Right lobe of liver (tissue), 4 donors: Measurements from ENCODE around the gene CNTN3.

Experiments
- POLR2A ChIP-seq: fragments of 450-650 bp; IDR thresholded peaks from one replicate; pipeline ENCODE4 v1.6.1; 2017; ENCODE audit warnings: antibody characterized with exemption, mild to moderate bottlenecking
- TF ChIP-seq, protein P1 (sequence below), 4 donors: fragments of 200-600 bp in 3 of 4; fragments of 450-650 bp in 1 of 4; IDR thresholded peaks; one replicate each; pipeline versions ENCODE4 v1.5.1 to v1.8.0; 2016 to 2022; ENCODE audit warnings: antibody characterized with exemption in 4 of 4, mild to moderate bottlenecking in 2 of 4
- donor health status: DM: no; HTN: no; CAD: no.
- donor health status: DM: no; HTN: no; CAD: no.
- donor health status: DM: no; HTN: yes; CAD: no.

DNA sequence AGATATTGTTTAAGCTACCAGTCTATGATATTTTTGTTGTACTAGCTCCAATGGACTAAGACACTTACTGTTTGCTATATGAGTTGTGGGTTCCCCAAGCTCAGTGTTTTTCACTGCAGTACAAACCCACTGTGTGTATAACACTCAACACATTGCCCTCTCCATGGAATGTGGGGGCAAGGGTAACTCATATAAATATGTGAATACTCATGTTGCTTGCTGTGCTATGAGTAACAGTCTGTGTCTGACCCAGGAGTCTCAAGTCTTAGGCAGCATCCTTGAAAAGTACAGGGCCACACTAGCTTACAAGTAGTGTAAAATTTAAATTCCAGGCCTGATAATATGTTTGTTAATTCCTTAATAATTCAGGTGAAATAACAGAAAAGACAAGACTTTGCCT lies 22.5 kb upstream of the CNTN3 start:
- TF ChIP-seq, protein P1, sequence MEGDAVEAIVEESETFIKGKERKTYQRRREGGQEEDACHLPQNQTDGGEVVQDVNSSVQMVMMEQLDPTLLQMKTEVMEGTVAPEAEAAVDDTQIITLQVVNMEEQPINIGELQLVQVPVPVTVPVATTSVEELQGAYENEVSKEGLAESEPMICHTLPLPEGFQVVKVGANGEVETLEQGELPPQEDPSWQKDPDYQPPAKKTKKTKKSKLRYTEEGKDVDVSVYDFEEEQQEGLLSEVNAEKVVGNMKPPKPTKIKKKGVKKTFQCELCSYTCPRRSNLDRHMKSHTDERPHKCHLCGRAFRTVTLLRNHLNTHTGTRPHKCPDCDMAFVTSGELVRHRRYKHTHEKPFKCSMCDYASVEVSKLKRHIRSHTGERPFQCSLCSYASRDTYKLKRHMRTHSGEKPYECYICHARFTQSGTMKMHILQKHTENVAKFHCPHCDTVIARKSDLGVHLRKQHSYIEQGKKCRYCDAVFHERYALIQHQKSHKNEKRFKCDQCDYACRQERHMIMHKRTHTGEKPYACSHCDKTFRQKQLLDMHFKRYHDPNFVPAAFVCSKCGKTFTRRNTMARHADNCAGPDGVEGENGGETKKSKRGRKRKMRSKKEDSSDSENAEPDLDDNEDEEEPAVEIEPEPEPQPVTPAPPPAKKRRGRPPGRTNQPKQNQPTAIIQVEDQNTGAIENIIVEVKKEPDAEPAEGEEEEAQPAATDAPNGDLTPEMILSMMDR (IDR thresholded peaks at IDR 0.05) = no peak
- no peak for TF ChIP-seq POLR2A
